PC-9 (cell line): ENCODE measurements around the gene DLG3. TPM values are rescaled to one million over a fixed set of nuclear protein-coding genes. Genes with fewer than 3 reads are reported as not detected.

Experiments
- BruUV-seq: library from RNA; stranded (reverse); fragments of 400-500 nt; replicated peaks from 2 replicates; lab custom pipeline; 2021; lab: Mats Ljungman, UMichigan
- CTCF ChIA-PET: fragments of 300-600 bp; sonication (Branson Sonifier 250); formaldehyde crosslinking; loops from one replicate; lab custom pipeline; 2022; ENCODE audit warnings: antibody characterized with exemption; lab: Charles Lee
- POLR2A ChIA-PET: fragments of 300-600 bp; sonication (Branson Sonifier 250); formaldehyde crosslinking; loops from one replicate; lab custom pipeline; 2022; ENCODE audit warnings: antibody characterized with exemption; ENCODE audit not compliant: unreplicated experiment; lab: Charles Lee
- DNase-seq, 2 experiments: peaks; one replicate each; pipeline versions ENCODE4 v3.0.0 to v3.0.0-alpha.2; 2015 to 2022; ENCODE audit warnings: mixed read lengths in 1 of 2
- H2AFZ ChIP-seq: fragments of 200-600 bp; sonication (generic); 2 replicates; pipeline ENCODE4 v1.8.1; 2017; ENCODE audit warnings: antibody characterized with exemption
- H3F3A ChIP-seq: fragments of 200-600 bp; sonication (generic); 2 replicates; pipeline ENCODE4 v1.8.1; 2017; ENCODE audit warnings: antibody characterized with exemption, mild to moderate bottlenecking, low read depth; ENCODE audit not compliant: insufficient read depth
- H3K27ac ChIP-seq: fragments of 200-600 bp; sonication (generic); 2 replicates; pipeline ENCODE4 v1.6.1; 2016; ENCODE audit warnings: mixed run types
- H3K27me3 ChIP-seq: fragments of 200-600 bp; sonication (generic); 2 replicates; pipeline ENCODE4 v1.6.1; 2016; ENCODE audit warnings: low read depth, mixed run types; ENCODE audit not compliant: insufficient read depth
- H3K36me3 ChIP-seq: fragments of 200-600 bp; sonication (generic); 2 replicates; pipeline ENCODE4 v1.6.1; 2016; ENCODE audit warnings: low read depth, mixed run types
- H3K4me1 ChIP-seq: fragments of 200-600 bp; sonication (generic); replicated peaks from 2 replicates; pipeline ENCODE4 v1.6.1; 2016; ENCODE audit warnings: mixed run types; ENCODE audit not compliant: insufficient read depth
- H3K4me2 ChIP-seq: fragments of 200-600 bp; sonication (generic); 2 replicates; pipeline ENCODE4 v1.6.1; 2017; ENCODE audit warnings: mixed run types
- H3K4me3 ChIP-seq: fragments of 200-600 bp; sonication (generic); 2 replicates; pipeline ENCODE4 v1.6.1; 2016; ENCODE audit warnings: mixed run types
- H3K79me2 ChIP-seq: fragments of 200-600 bp; sonication (generic); 2 replicates; pipeline ENCODE4 v1.6.1; 2017; ENCODE audit warnings: low read depth, mixed run types
- H3K9me2 ChIP-seq: fragments of 200-600 bp; sonication (generic); 2 replicates; pipeline ENCODE4 v1.8.1; 2017; ENCODE audit warnings: mild to moderate bottlenecking; ENCODE audit not compliant: insufficient read depth
- H3K9me3 ChIP-seq: fragments of 200-600 bp; sonication (generic); 2 replicates; pipeline ENCODE4 v1.8.1; 2016; ENCODE audit warnings: low read depth; ENCODE audit not compliant: insufficient read depth
- H4K20me1 ChIP-seq: fragments of 200-600 bp; sonication (generic); 2 replicates; pipeline ENCODE4 v1.8.1; 2017; ENCODE audit not compliant: insufficient read depth
- CTCF ChIP-seq: fragments of 200-600 bp; sonication (generic); conservative IDR thresholded peaks from 2 replicates; pipeline ENCODE4 v1.6.1; 2017; ENCODE audit warnings: mixed run types, antibody characterized with exemption, mild to moderate bottlenecking, moderate library complexity
- EZH2 ChIP-seq: fragments of 200-600 bp; sonication (generic); IDR thresholded peaks from 2 replicates; pipeline ENCODE4 v1.8.0; 2017; ENCODE audit warnings: antibody characterized with exemption, low read depth
- intact Hi-C: fragments of 100-400 bp; cut with micrococcal nuclease; formaldehyde crosslinking; loops from one replicate; pipeline ENCODE4 v1.10.0; 2022; ENCODE audit not compliant: unreplicated experiment
- total RNA-seq: library from RNA; stranded (reverse); gene quantifications from 2 replicates; pipeline ENCODE4 v1.2.3, GENCODE V29; 2021

Gene DLG3
- total RNA-seq, 1 experiment from 2014 or later: 61.1 TPM

- Histone ChIP-seq H3K36me3 (peaks cover 8% of the 10 kb centered on the region), H3K27me3 (no peaks in the 10 kb centered on the region), H3K4me3 (peak overlapping the region; percentile 83), H3K4me1 (peaks cover 35% of the 10 kb centered on the region), H3K79me2 (peaks cover 51% of the 10 kb centered on the region), H3K27ac (peak overlapping the region; percentile 57), H3K9me2 (no peaks in the 10 kb centered on the region), H3K4me2 (peak overlapping the region; percentile 95), H4K20me1 (peaks cover 5% of the 10 kb centered on the region; the same call in 1 of the 2 replicates), H3F3A (peaks cover 21% of the 10 kb centered on the region; the same call in 1 of the 2 replicates), H3K9me3 (no peaks in the 10 kb centered on the region), H2AFZ (peak overlapping the region; percentile 81)
- ChIA-PET POLR2A (no interaction called here), CTCF (interaction anchor here (0.7 kb wide), 1 partner anchor 978 kb away, joined by 3 read pairs; no protein-coding TSS in a partner anchor)
- intact Hi-C loops: loop anchor here (1.0 to 10.0 kb wide), 2 partner anchors 20 to 210 kb away; no protein-coding TSS in a partner anchor
- TF ChIP-seq CTCF (peak; percentile 93), EZH2 (no peak)
- peak; percentile 90 to 94 for DNase-seq
- TSS peak; percentile 67 for BruUV-seq
Observed at GRCh38 chrX:70454441-70455365, 10.1 kb downstream of the DLG3 start.

- Histone ChIP-seq H3K4me3 (peak overlapping the region; percentile 83), H4K20me1 (peaks cover 5% of the 10 kb centered on the region; the same call in 1 of the 2 replicates), H3K27me3 (no peaks in the 10 kb centered on the region), H3K9me2 (no peaks in the 10 kb centered on the region), H3K9me3 (no peaks in the 10 kb centered on the region), H3F3A (peaks cover 21% of the 10 kb centered on the region; the same call in 1 of the 2 replicates), H3K36me3 (peaks cover 12% of the 10 kb centered on the region), H3K4me1 (peaks cover 35% of the 10 kb centered on the region), H2AFZ (peak overlapping the region; percentile 81), H3K79me2 (peaks cover 56% of the 10 kb centered on the region), H3K27ac (peak overlapping the region; percentile 51), H3K4me2 (peak overlapping the region; percentile 95)
- ChIA-PET CTCF (interaction anchor here (0.6 to 0.7 kb wide), 2 partner anchors 10 to 977 kb away, joined by 3 to 4 read pairs; no protein-coding TSS in a partner anchor), POLR2A (interaction anchor here (1.3 kb wide), 1 partner anchor 21 kb away, joined by 5 read pairs; no protein-coding TSS in a partner anchor)
- peak; percentile 19 to 46 for DNase-seq
- TF ChIP-seq CTCF (no peak), EZH2 (no peak)
- intact Hi-C loops: loop anchor here (10.0 kb wide), 1 partner anchor 209 kb away; no protein-coding TSS in a partner anchor
- TSS peak; percentile 24 for BruUV-seq
Observed at GRCh38 chrX:70455366-70456202, 10.9 kb downstream of the DLG3 start.
